ENCODE measurements around the gene RALGDS.
"Not testable (repeated sequence)": the region's sequence is repeated elsewhere in the genome, so short reads cannot be mapped to it uniquely, and the experiment has no call there.

The RALGDS gene

DNA sequence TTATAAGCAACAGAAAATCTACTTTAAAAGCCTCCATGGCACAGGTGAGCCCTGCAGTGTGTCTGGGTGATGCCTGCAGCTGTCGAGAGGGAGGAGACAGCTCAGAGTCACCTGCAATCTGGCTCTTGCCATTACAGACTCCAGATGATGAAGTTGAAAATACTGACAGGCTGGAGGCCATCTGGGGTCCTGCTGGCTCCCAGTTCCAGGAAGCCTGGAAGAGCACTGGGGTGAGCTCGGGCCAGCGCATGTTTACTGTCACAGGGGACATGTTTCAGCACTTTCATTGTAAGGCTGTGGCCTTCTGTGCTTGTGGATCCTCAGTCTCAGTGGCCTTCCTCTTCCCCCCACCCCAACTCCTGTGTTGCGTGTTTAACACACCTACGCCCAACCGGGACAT is 30.9 kb downstream of the RALGDS start:
- DNase-seq (ENCODE audit: low read depth, low spot score), result no peak

DNA sequence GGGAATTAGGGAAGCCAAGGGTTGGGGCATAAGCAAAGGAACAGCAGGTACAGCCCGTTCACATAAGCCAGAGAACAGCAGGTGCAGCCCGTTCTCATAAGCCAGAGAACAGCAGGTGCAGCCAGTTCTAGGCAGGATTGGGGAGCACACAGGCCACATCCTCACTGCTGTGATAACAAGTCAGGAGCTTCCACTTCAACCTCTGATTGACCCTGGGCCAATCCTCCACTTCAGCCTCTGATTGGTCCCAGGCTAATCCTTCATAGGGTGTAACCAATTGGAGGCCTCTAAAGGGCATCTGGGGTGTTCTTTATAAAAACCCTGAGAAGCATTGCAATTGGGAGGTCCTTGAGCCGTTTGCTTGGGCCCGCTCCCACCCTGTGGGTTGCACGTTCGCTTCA is 31.8 kb downstream of the RALGDS start:
- DNase-seq (ENCODE audit: low read depth, low spot score), result no peak

DNA sequence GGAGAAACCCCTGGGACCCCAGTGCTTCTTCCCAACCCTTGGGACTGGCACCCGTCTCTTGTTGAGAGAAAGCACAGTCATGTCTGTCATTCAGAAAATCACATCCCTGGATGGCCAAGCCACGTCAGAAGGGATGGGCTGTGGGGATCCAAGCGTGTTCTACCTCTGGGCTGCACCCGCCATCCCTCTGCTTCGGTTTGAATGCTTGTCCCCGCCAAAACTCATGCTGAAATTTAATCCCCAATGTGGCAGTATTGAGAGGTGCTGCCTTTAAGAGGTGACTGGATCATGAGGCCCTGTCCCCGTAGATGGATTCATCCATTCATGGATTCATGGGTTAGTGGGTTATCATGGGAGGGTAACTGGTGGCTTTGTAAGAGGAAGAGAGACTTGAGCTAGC is 32.3 kb downstream of the RALGDS start:
- no peak for DNase-seq (ENCODE audit: low read depth, low spot score)

DNA sequence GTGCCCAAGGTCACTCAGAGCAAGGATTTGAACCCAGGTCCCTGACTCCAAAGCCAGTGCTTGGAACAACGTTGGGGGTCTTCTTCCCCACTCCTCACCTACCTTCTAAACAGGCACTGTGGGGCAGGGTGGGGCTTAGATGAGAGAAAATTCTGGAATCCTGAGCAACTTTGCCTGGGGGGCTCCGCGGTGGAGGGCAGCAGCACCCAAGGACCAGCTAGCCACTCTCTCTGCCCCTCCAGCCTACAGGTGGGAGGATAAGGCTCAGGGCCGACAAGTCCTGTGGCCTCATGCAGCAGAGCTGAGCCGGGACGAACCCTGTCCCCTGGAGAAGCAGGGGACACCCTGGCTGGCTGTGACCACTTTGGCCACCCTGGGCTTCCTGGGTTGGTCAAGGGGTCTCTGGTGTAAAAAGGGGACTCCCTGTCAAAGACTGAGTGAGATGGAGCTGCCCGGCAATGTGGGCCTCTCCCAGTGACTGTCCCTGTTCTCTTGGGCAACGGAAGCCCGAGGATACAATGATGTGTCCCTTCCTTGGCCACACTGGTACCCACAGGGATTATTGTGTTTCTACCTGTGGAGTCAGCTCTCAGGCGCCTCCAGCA is 32.8 kb downstream of the RALGDS start:
- no peak for DNase-seq (ENCODE audit: low read depth, low spot score)

DNA sequence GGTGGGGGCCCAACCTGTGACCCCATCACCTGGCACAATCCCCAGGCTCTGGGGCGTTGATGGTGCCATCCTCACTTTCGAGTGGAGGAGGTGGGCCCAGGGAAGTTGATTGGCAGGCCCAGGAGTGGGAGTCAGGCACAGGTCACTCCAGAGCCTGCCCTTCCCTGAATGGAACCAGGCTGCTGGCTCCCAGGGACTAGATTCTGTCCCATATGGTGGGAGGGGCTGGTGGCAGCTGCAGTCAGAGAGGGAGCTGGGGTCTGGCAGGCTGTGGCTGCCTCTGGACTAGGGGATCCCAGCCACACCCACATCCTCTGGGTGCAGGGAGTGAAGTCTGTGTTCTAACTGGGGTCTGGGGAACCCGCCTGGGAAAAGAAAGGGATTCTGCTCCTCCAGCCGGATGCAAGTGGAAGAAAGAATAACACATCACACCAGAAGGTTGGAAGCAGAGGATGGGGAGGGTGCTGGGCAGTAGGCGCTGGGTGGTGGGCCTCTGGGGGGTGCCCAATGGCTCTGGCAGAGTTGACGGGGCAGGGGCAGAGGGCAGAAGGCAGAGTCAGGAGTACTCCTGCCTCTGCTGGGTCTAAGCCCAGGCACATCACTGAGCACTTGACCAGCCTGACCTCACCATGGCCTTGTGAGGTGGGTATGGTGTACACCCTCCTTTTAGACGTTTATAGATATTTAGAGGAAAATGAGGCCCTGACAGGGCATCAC is 33.5 kb downstream of the RALGDS start:
- no peak for DNase-seq (ENCODE audit: low read depth, low spot score)

DNA sequence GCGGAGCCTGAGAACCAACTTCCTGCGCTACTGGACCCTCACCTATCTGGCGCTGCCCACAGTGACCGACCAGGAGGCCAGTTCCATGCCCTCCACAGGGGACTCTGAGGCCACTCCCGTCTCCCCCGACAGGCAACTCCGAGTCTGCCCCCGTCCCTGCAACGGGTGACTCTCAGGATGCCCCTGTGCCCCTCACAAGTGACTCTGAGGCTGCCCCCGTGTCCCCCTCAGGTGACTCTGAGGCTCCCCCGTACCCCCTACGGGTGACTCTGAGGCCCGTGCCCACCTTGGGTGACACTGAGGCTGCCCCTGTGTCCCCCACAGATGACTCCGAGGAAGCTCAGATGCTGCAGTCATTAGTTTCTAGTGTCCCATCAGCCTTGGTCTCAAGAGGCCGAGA is 34.1 kb downstream of the RALGDS start:
- no peak for DNase-seq (ENCODE audit: low read depth, low spot score)

DNA sequence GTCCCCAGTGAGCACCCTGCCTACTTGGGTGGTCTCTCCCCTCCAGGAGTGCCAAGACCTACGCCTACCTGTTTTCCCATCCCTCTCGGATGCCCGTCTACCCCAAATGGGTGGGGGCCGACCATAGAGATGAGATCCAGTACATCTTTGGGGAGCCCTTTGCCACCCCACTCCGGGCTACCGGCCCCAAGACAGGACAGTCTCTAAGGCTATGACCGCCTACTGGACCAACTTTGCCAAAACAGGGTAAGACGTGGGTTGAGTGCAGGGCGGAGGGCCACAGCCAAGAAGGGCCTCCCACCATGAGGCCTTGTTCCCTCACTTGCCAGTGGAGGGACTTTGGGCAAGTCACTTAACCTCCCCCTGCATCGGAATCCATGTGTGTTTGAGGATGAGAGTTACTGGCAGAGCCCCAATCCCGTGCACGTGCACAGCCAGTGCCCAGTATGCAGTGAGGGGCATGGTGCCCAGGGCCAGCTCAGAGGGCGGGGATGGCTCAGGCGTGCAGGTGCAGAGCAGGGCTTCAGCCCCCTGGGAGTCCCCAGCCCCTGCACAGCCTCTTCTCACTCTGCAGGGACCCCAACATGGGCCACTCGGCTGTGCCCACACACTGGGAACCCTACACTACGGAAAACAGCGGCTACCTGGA is 34.7 kb downstream of the RALGDS start:
- not testable (repeated sequence) for DNase-seq (ENCODE audit: low read depth, low spot score)

DNA sequence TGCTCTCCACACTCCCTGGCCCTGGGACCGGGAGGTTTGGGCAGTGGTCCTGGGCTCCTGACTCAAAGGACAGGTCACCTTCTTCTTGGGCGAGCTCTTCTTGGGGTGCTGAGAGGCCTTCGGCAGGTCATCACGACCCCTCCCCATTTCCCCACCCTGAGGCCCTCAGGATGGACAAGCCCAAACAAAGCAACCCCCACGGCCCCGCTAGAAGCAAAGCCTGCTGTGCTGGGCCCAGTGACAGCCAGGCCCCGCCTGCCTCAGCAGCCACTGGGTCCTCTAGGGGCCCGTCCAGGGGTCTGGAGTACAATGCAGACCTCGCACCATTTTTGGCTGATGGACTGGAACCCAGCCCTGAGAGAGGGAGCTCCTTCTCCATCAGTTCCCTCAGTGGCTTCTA is 37.4 kb downstream of the RALGDS start:
- DNase-seq (ENCODE audit: low read depth, low spot score), result not testable (repeated sequence)

DNA sequence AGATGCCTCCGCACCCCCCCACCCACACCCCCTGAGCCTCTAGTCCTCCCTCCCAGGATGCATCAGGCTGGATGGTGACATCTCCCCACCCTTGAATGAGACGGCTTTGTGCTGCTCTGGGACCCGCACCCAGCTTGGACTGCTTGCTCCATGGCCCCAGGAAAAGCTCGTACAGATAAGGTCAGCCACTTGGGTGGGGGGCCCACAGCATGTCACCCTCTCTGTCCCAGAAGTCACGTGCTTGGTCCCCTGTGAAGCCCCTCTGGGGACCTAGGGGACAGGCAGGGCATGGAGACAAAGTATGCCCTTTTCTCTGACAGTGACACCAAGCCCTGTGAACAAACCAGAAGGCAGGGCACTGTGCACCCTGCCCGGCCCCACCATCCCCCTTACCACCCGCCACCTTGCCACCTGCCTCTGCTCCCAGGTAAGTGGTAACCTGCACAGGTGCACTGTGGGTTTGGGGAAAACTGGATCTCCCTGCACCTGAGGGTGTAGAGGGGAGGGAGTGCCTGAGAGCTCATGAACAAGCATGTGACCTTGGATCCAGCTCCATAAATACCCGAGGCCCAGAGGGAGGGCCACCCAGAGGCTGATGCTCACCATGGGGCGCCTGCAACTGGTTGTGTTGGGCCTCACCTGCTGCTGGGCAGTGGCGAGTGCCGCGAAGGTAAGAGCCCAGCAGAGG is 38.9 kb downstream of the RALGDS start:
- DNase-seq (ENCODE audit: low read depth, low spot score), result not testable (repeated sequence)

DNA sequence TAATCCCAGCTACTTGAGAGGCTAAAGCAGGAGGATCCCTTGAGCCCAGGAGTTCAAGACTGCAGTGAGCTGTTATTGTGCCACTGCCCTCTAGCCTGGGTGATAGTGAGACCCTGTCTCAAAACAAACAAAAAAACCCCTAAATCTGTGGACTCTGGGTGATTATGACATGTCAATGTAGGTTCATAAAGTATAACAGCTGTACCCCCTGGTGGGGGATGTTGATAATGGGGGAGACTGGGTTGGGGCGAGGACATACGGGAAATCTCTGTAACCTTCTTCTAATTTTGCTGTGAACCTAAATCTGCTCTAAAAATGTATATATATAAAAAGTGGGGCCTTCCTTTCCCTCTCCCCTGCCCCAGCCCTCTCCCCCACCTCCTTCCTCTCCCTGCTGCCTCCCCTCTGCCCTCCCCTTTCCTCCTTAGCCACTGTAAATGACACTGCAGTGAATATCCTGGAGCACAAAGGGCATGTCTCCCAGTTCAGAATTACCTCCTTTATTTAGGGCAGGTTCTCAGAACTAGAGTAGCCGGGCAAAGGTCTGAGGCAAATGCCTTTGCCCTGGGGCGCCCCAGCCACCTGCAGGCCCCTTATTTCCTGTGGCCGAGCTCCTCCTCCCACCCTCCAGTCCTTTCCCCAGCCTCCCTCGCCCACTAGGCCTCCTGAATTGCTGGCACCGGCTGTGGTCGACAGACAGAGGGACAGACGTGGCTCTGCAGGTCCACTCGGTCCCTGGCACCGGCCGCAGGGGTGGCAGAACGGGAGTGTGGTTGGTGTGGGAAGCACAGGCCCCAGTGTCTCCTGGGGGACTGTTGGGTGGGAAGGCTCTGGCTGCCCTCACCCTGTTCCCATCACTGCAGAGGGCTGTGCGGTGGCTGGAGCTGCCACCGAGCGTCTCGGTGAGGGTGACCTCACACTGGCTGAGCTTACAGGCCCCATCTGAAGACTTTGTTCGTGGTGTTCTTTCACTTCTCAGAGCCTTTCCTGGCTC is 40.0 kb downstream of the RALGDS start:
- DNase-seq (ENCODE audit: low read depth, low spot score), result not testable (repeated sequence)

DNA sequence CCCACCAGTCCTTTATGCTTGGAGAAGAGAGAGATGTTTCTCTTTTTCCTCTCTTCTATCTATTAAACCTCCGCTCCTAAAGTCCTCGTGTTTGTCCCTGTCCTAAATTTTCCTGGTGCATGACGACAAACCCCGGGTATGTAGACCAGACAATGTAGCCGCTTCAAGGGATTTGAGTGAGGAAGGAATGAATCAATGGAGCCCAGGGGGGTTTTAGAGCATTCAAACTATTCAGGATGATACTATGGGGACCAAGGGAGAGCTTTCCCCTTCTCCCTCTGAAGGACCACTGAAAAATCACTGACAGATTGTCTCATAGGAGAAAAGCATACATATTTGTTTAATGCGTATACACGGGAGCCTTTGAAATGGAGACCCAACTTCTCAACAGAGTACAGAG is 40.9 kb downstream of the RALGDS start:
- DNase-seq (ENCODE audit: low read depth, low spot score), result no peak

DNA sequence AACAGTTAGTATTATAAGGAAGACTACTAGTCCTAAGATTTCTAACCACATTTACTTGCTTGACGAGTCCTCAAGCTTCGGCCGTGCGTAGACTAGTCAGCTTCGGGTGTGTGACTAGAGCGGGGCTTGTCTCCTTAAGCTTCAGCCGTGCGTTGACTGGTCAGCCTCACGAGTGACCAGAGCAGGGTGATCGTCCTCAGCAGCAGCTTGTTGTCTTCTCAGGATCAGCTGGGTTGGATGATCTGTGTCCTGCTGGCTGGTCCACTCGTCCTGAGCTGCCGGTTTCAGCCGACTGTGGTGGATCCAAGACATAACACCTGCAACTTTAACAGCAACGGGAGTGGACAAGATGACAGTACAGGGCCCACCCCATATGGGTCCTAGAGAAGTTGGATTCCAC is 42.6 kb downstream of the RALGDS start:
- DNase-seq (ENCODE audit: low read depth, low spot score), result no peak

DNA sequence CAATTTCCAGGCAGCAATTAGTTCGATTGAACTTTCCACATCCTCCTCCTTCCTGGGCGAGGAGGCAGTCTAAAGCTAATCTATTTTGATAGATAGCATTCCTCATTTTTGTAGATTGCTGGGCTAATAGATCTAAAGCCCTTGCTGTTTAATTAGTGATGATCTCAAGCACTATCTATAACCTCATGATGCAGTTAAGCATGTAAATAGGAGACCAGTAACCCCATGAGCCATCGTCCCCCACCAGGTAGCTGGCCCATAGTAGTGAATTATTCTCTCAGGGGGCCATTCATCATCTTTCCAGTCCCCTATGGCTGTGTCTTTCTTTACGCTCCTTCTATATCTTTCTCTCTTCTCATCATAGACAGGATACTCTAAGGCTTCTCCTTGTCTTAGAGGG is 44.3 kb downstream of the RALGDS start:
- no peak for DNase-seq (ENCODE audit: low read depth, low spot score)

DNA sequence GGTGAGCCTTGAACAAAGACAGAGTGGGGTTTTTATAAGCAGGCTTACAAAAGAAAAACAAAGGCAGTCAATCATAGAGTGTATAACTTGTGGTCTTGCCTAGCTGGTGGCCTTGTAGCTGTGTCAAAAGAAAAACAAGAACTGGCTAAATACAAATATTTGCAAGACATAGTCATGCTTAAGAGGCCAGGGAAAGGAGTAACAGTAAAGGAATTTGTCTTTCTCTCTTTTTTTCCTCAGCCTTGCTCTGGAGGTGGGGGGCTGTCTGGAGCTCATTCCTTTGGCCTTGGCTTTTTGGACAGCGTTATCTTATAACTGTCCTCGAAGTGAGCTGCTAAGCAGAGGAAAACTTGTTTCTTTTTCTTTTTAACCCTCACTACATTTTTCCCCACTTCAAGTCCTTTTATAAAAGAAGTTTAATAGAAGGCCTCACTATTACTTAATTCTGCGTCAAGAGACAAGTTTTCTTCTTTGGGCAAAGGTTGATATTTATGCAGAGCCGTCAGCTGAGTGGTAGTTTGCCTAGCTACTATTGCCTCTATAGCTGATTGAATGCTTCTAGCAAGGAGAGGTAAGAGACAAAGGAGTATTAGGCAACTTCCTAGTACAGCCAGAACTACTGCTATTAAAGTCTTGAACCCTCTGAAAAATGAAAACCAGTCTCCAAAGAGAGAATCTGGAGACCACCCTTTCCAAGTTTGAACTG is 45.0 kb downstream of the RALGDS start:
- DNase-seq (ENCODE audit: low read depth, low spot score), result no peak

DNA sequence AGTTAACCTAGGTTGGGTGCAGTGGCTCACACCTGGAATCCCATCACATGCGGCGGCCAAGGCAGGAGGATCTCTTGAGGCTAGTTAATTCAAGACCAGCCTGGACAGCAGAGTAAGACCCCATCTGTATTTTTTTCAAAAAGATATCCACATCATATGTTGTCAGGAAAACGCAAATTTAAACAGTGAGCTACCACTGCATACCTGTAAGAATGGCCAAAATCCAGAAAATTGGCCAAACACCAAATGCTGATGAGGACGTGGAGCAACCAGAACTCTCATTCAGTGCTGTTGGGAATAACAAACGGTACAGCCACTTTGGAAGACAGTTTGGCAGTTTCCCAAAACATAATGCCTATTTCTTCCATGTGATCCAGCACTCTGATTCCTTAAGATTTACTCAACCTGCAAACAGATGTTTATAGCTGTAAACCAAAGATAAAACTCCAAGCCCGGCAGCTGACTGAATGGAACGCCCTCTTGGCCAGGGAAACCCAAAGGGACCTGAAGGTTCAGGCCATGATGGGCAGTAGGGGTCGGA is 46.9 kb downstream of the RALGDS start:
- no peak for DNase-seq (ENCODE audit: low read depth, low spot score)

DNA sequence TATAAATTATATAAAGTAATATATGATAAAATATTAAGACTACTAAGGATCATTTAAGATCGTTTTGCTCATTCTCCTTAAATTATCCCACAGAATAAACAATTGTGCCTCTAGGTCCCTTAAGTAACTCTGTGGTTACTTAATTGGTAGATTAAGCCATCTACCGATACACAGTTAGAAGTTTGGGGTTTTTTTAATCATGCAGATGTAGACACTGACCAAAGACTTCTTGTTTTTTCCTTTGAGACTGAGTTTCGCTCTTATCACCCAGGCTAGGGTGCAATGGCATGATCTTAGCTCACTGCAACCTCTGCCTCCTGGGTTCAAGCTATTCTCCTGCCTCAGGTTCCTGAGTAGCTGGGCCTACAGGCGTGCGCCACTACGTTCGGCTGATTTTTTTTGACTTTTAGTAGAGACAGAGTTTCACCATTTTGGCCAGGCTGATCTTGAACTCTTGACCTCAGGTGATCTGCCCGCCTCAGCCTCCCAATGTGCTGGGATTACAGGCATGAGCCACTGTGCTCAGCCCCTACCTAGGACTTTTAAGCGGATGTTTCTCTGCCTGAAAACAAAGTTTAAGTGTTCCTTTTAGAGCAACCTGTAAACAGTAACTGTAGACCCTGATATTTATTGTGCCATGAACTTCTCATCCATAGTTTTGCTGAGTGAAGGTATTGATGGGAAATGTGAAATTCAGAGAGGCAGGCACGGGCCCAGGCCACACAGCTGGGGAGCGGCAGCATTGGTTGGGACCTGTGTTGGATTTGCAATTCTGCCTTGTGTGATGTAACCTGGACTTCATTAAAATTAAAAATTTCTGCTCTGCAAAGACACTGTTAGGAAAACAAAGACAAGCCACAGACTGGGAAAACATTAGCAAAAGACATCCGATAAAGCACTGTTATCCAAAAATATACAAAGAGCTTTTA is 47.7 kb downstream of the RALGDS start:
- no peak for DNase-seq (ENCODE audit: low read depth, low spot score)

DNA sequence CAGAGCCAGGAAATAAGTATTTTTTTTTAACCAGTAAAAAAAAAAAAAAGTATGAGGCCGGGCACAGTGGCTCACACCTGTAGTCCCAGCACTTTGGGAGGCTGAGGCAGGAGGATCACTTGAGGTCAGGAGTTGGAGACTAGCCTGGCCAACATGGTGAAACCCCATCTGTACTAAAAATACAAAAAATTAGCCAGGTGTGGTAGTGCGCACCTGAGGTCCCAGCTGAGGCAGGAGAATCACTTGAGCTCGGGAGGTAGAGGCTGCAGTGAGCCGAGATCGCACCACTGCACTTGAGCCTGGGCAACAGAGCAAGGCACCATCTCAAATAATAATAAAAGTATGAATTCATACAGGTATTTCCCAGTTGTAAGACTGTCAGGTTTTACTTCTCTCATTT is 48.8 kb downstream of the RALGDS start:
- not testable (repeated sequence) for DNase-seq (ENCODE audit: low read depth, low spot score)

DNA sequence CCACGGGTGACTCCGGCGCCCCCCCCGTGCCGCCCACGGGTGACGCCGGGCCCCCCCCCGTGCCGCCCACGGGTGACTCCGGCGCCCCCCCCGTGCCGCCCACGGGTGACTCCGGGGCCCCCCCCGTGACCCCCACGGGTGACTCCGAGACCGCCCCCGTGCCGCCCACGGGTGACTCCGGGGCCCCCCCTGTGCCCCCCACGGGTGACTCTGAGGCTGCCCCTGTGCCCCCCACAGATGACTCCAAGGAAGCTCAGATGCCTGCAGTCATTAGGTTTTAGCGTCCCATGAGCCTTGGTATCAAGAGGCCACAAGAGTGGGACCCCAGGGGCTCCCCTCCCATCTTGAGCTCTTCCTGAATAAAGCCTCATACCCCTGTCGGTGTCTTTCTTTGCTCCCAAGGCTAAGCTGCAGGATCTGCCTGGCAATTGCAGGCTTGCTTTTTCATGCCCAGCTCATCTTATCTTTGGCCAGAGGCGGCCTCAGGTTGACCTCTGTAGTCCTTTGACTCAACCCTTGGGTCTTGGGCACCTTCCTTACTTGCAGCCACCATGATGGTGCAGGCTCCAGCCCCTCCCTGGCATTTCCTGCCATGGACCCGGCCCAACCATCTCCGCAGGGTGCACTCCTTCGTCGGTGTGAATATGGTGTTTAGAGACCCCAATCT is 49.4 kb downstream of the RALGDS start:
- DNase-seq (ENCODE audit: low read depth, low spot score), result no peak

DNA sequence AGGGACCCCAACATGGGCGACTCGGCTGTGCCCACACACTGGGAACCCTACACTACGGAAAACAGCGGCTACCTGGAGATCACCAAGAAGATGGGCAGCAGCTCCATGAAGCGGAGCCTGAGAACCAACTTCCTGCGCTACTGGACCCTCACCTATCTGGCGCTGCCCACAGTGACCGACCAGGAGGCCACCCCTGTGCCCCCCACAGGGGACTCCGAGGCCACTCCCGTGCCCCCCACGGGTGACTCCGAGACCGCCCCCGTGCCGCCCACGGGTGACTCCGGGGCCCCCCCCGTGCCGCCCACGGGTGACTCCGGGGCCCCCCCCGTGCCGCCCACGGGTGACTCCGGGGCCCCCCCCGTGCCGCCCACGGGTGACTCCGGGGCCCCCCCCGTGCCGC is 50.1 kb downstream of the RALGDS start:
- not testable (repeated sequence) for DNase-seq (ENCODE audit: low read depth, low spot score)

Measured in activated naive CD8-positive, alpha-beta T cell treated with anti-CD3 and anti-CD28 coated beads, Interleukin-2, amount 50 U/mL, for 16 hours (primary cell).